IMR-90 (cell line): ENCODE data around the gene SYAP1. TPM values are rescaled to one million over a fixed set of nuclear protein-coding genes. Genes with fewer than 3 reads are reported as not detected.

Experiments used
- ATAC-seq: fragments of 200-7000 bp; cut with Tn5 transposase; 2 replicates; pipeline ENCODE4 v1.9.1; 2020; ENCODE audit warnings: low read depth, mild to moderate bottlenecking, moderate library complexity
- BruUV-seq: library from RNA; stranded (reverse); fragments of 400-500 nt; replicated peaks from 2 replicates; lab custom pipeline; 2021; lab: Mats Ljungman, UMichigan
- CTCF ChIA-PET: fragments of 300-600 bp; formaldehyde crosslinking; extraction: SDS; loops from one replicate; lab custom pipeline; 2021; ENCODE audit warnings: antibody characterized with exemption; lab: Yijun Ruan, JAX
- POLR2A ChIA-PET: fragments of 300-600 bp; sonication (Branson Sonifier 250); formaldehyde crosslinking; loops from one replicate; lab custom pipeline; 2022; ENCODE audit warnings: antibody characterized with exemption; ENCODE audit not compliant: unreplicated experiment; lab: Charles Lee
- DNase-seq: peaks from one replicate; pipeline ENCODE4 v3.0.0; 2013
- H2AFZ ChIP-seq: replicated peaks from 2 replicates; pipeline ENCODE3; 2013; ENCODE audit warnings: low read length, mild to moderate bottlenecking; ENCODE audit not compliant: poor library complexity
- H2AK5ac ChIP-seq: 2 replicates; pipeline ENCODE4 v1.6.1; 2013; ENCODE audit warnings: low read depth, low read length, inconsistent platforms
- H2AK9ac ChIP-seq: replicated peaks from 2 replicates; pipeline ENCODE3; 2013; ENCODE audit warnings: mild to moderate bottlenecking, low read depth, low read length, moderate library complexity; ENCODE audit not compliant: poor library complexity
- H2BK120ac ChIP-seq: 2 replicates; pipeline ENCODE4 v1.6.1; 2013; ENCODE audit warnings: low read depth, low read length, inconsistent platforms
- H2BK15ac ChIP-seq: 3 replicates; pipeline ENCODE4 v1.6.1; 2013; ENCODE audit warnings: low read depth, low read length, inconsistent platforms
- H2BK20ac ChIP-seq: 2 replicates; pipeline ENCODE4 v1.6.1; 2013; ENCODE audit warnings: low read depth, mild to moderate bottlenecking, inconsistent platforms, low read length, moderate library complexity
- H2BK5ac ChIP-seq: 2 replicates; pipeline ENCODE4 v1.6.1; 2013; ENCODE audit warnings: mild to moderate bottlenecking, low read depth, low read length, inconsistent platforms; ENCODE audit not compliant: poor library complexity, severe bottlenecking
- H3K14ac ChIP-seq: replicated peaks from 2 replicates; pipeline ENCODE4 v1.6.1; 2013; ENCODE audit warnings: low read depth, low read length, inconsistent platforms
- H3K18ac ChIP-seq: 2 replicates; pipeline ENCODE4 v1.6.1; 2013; ENCODE audit warnings: low read depth, low read length, control low read depth
- H3K23ac ChIP-seq: 2 replicates; pipeline ENCODE4 v1.6.1; 2013; ENCODE audit warnings: low read depth, low read length, inconsistent platforms
- H3K27ac ChIP-seq: 2 replicates; pipeline ENCODE4 v1.5.1; 2013; ENCODE audit warnings: mild to moderate bottlenecking, control low read depth, low read length; ENCODE audit not compliant: insufficient read depth
- H3K27me3 ChIP-seq: 2 replicates; pipeline ENCODE4 v1.6.1; 2013; ENCODE audit warnings: low read length; ENCODE audit not compliant: control insufficient read depth, insufficient read depth
- H3K36me3 ChIP-seq: 2 replicates; pipeline ENCODE4 v1.6.1; 2013; ENCODE audit warnings: low read length, mixed read lengths; ENCODE audit not compliant: control insufficient read depth, insufficient read depth
- H3K4ac ChIP-seq: 2 replicates; pipeline ENCODE4 v1.6.1; 2013; ENCODE audit warnings: low read depth, low read length, inconsistent platforms
- H3K4me1 ChIP-seq: 2 replicates; pipeline ENCODE4 v1.6.1; 2013; ENCODE audit warnings: low read length, mixed read lengths; ENCODE audit not compliant: control insufficient read depth, insufficient read depth
- H3K4me2 ChIP-seq: 2 replicates; pipeline ENCODE4 v1.6.1; 2013; ENCODE audit warnings: low read depth, mild to moderate bottlenecking, control low read depth, low read length, moderate library complexity
- H3K4me3 ChIP-seq: 2 replicates; pipeline ENCODE4 v1.5.1; 2013; ENCODE audit warnings: low read depth, mild to moderate bottlenecking, control low read depth, low read length, moderate library complexity; ENCODE audit not compliant: insufficient read depth
- H3K56ac ChIP-seq: 2 replicates; pipeline ENCODE4 v1.6.1; 2013; ENCODE audit warnings: low read length, inconsistent platforms; ENCODE audit not compliant: insufficient read depth; ENCODE audit errors: extremely low read depth
- H3K79me1 ChIP-seq, 2 experiments: 2 replicates each; pipeline ENCODE4 v1.6.1; 2013; ENCODE audit warnings: low read length in 2 of 2, inconsistent platforms in 1 of 2, low read depth in 1 of 2
- H3K9ac ChIP-seq: 2 replicates; pipeline ENCODE4 v1.6.1; 2013; ENCODE audit warnings: low read depth, low read length, control low read depth
- H3K9me1 ChIP-seq: 2 replicates; pipeline ENCODE4 v1.6.1; 2013; ENCODE audit warnings: low read length, inconsistent platforms; ENCODE audit not compliant: insufficient read depth
- H3K9me3 ChIP-seq: 2 replicates; pipeline ENCODE4 v1.6.1; 2013; ENCODE audit warnings: low read length; ENCODE audit not compliant: control insufficient read depth, insufficient read depth
- H4K20me1 ChIP-seq: 2 replicates; pipeline ENCODE4 v1.6.1; 2013; ENCODE audit warnings: low read length, inconsistent platforms; ENCODE audit not compliant: insufficient read depth
- H4K5ac ChIP-seq: 2 replicates; pipeline ENCODE4 v1.6.1; 2013; ENCODE audit warnings: mild to moderate bottlenecking, low read depth, low read length, control low read depth
- H4K8ac ChIP-seq, 2 experiments: 2 replicates each; pipeline ENCODE4 v1.6.1; 2013; ENCODE audit warnings: low read depth in 2 of 2, low read length in 2 of 2, control low read depth in 1 of 2, inconsistent platforms in 1 of 2
- H4K91ac ChIP-seq: 2 replicates; pipeline ENCODE4 v1.6.1; 2013; ENCODE audit warnings: low read depth, low read length, inconsistent platforms; ENCODE audit not compliant: insufficient read depth
- BHLHE40 ChIP-seq: fragments of 150-350 bp; IDR thresholded peaks from 2 replicates; pipeline ENCODE4 v1.6.1; 2016; ENCODE audit warnings: mild to moderate bottlenecking, low read depth, low read length
- CEBPB ChIP-seq: IDR thresholded peaks from 2 replicates; pipeline ENCODE4 v1.6.1; 2012; ENCODE audit warnings: low read depth, low read length, improper control_type of control experiment
- CHD1 ChIP-seq: IDR thresholded peaks from 2 replicates; pipeline ENCODE4 v1.6.1; 2012; ENCODE audit warnings: low read depth, low read length, improper control_type of control experiment
- CTCF ChIP-seq: conservative IDR thresholded peaks from 2 replicates; pipeline ENCODE4 v1.5.1; 2012; ENCODE audit warnings: mild to moderate bottlenecking, low read depth, low read length, improper control_type of control experiment
- ELK1 ChIP-seq: fragments of 150-350 bp; IDR thresholded peaks from 2 replicates; pipeline ENCODE4 v1.6.1; 2016; ENCODE audit warnings: low read depth, mild to moderate bottlenecking, low read length, moderate library complexity, borderline replicate concordance
- FOS ChIP-seq: fragments of 150-350 bp; IDR thresholded peaks from 2 replicates; pipeline ENCODE4 v1.6.1; 2016; ENCODE audit warnings: low read depth, low read length
- MAFK ChIP-seq: IDR thresholded peaks from 2 replicates; pipeline ENCODE4 v1.6.1; 2012; ENCODE audit warnings: low read depth, low read length, improper control_type of control experiment
- MAZ ChIP-seq: IDR thresholded peaks from 2 replicates; pipeline ENCODE4 v1.6.1; 2012; ENCODE audit warnings: low read depth, mild to moderate bottlenecking, low read length, improper control_type of control experiment, moderate library complexity, borderline replicate concordance
- MXI1 ChIP-seq: IDR thresholded peaks from 2 replicates; pipeline ENCODE4 v1.6.1; 2012; ENCODE audit warnings: low read depth, mild to moderate bottlenecking, low read length, moderate library complexity, borderline replicate concordance
- NFE2L2 ChIP-seq: fragments of 150-350 bp; IDR thresholded peaks from 2 replicates; pipeline ENCODE4 v1.6.1; 2016; ENCODE audit warnings: low read depth, mild to moderate bottlenecking, low read length
- POLR2A ChIP-seq: IDR thresholded peaks from 2 replicates; pipeline ENCODE4 v1.6.1; 2012; ENCODE audit warnings: mild to moderate bottlenecking, low read depth, low read length
- RAD21 ChIP-seq: IDR thresholded peaks from 2 replicates; pipeline ENCODE4 v1.6.1; 2012; ENCODE audit warnings: low read length, improper control_type of control experiment
- RCOR1 ChIP-seq: IDR thresholded peaks from 2 replicates; pipeline ENCODE4 v1.6.1; 2012; ENCODE audit warnings: mild to moderate bottlenecking, low read length, improper control_type of control experiment; ENCODE audit not compliant: insufficient replicate concordance
- RFX5 ChIP-seq: IDR thresholded peaks from 2 replicates; pipeline ENCODE4 v1.8.0; 2012; ENCODE audit warnings: low read depth, mild to moderate bottlenecking, low read length, moderate library complexity
- SMC3 ChIP-seq: fragments of 150-350 bp; IDR thresholded peaks from 2 replicates; pipeline ENCODE4 v1.6.1; 2016; ENCODE audit warnings: low read depth, mild to moderate bottlenecking, antibody characterized with exemption, low read length, moderate library complexity
- USF2 ChIP-seq: fragments of 150-350 bp; IDR thresholded peaks from 2 replicates; pipeline ENCODE4 v1.6.1; 2017; ENCODE audit warnings: mild to moderate bottlenecking, antibody characterized with exemption, low read length, low read depth
- WGBS, 2 experiments: methylation state at CpG; one replicate each; pipeline versions ENCODE4 v1.1.5 to v1.1.7; 2013; ENCODE audit warnings: missing lambda C conversion rate in 2 of 2; ENCODE audit not compliant: insufficient read length in 1 of 2; ENCODE audit errors: extremely low coverage in 2 of 2; 5-methylcytosine and 5-hydroxymethylcytosine counted together
- dilution Hi-C: fragments of 300-500 bp; cut with HindIII; formaldehyde crosslinking; loops from one replicate; pipeline ENCODE4 v1.14.3; 2018; ENCODE audit warnings: low sequenced_read_pairs; ENCODE audit not compliant: unreplicated experiment
- in situ Hi-C: fragments of 300-500 bp; cut with MboI; formaldehyde crosslinking; loops from 3 replicates; pipeline ENCODE4 v1.14.3; 2019; ENCODE audit warnings: low sequenced_read_pairs, inconsistent platforms, mixed read lengths
- intact Hi-C: fragments of 100-400 bp; cut with micrococcal nuclease; formaldehyde crosslinking; loops from 2 replicates; pipeline ENCODE4 v1.10.0; 2022
- polyA plus RNA-seq, 3 experiments: library from polyadenylated mRNA; depleted of rRNA; stranded (reverse); fragments of >200 nt; gene quantifications; 2 replicates each; pipeline ENCODE4 v1.2.3, GENCODE V29; 2012; ENCODE audit warnings: low replicate concordance in 1 of 3
- total RNA-seq: library from RNA; depleted of rRNA; stranded (reverse); fragments of >200 nt; gene quantifications from 2 replicates; pipeline ENCODE4 v1.2.3, GENCODE V29; 2012

SYAP1 gene
- total and polyA plus RNA-seq, 2 of the 4 experiments (the other 2 are of a cell fraction): 17.7 to 35.0 TPM

- H3K14ac ChIP-seq: no peak overlapping the region
- POLR2A ChIA-PET: interaction anchor here (0.6 kb wide), 1 partner anchor 11 kb away, joined by 5 read pairs; no protein-coding TSS in a partner anchor
- dilution Hi-C loops: no loop called here
Measured at GRCh38 chrX:16756724-16757123, 37.3 kb downstream of the SYAP1 start.

More at GRCh38 chrX:16756724-16757123, 37.3 kb downstream of the SYAP1 start:
- Histone ChIP-seq H2BK120ac (no peak overlapping the region), H3K4ac (no peak overlapping the region), H3K18ac (no peak overlapping the region), H3K9me1 (no peaks in the 10 kb centered on the region), H3K23ac (no peak overlapping the region), H4K20me1 (no peaks in the 10 kb centered on the region), H3K9me3 (no peaks in the 10 kb centered on the region), H4K5ac (no peak overlapping the region), H3K4me3 (no peak overlapping the region), H4K91ac (no peak overlapping the region), H3K4me1 (no peaks in the 10 kb centered on the region), H2BK20ac (no peak overlapping the region), H3K27ac (no peak overlapping the region), H2BK15ac (no peak overlapping the region), H3K36me3 (peaks cover 29% of the 10 kb centered on the region), H3K56ac (no peak overlapping the region), H2AK9ac (no peak overlapping the region), H3K9ac (no peak overlapping the region), H2AK5ac (no peak overlapping the region), H3K79me1 (no peaks in the 10 kb centered on the region), H3K4me2 (no peak overlapping the region), H4K8ac (no peak overlapping the region), H2AFZ (no peak overlapping the region), H2BK5ac (no peak overlapping the region), H3K27me3 (no peaks in the 10 kb centered on the region)
- intact Hi-C loops (no loop called here), in situ Hi-C loops (no loop called here)
- BruUV-seq: no TSS peak
- DNase-seq: no peak
- no peak for ATAC-seq
- 100% methylated on average over 2 of the region's 4 CpGs; no CpG with 5 or more reads in 1 of the 2 experiments for WGBS, 2 experiments
- no peak for TF ChIP-seq BHLHE40
- TF ChIP-seq NFE2L2: no peak
- TF ChIP-seq CTCF: no peak
- no peak for TF ChIP-seq MAZ
- TF ChIP-seq POLR2A: no peak
- no peak for TF ChIP-seq MXI1
- TF ChIP-seq RCOR1: no peak
- TF ChIP-seq RAD21: no peak
- TF ChIP-seq ELK1: no peak
- no peak for TF ChIP-seq RFX5
- no peak for TF ChIP-seq CEBPB
- TF ChIP-seq MAFK: no peak
- no peak for TF ChIP-seq CHD1
- TF ChIP-seq FOS: no peak
- no peak for TF ChIP-seq SMC3
- no peak for TF ChIP-seq USF2
- CTCF ChIA-PET: interaction anchor here (0.5 kb wide), 1 partner anchor 13 kb away, joined by 3 read pairs; no protein-coding TSS in a partner anchor
